ENCODE measurements around the gene GSTO2.

GSTO2 gene

DNA sequence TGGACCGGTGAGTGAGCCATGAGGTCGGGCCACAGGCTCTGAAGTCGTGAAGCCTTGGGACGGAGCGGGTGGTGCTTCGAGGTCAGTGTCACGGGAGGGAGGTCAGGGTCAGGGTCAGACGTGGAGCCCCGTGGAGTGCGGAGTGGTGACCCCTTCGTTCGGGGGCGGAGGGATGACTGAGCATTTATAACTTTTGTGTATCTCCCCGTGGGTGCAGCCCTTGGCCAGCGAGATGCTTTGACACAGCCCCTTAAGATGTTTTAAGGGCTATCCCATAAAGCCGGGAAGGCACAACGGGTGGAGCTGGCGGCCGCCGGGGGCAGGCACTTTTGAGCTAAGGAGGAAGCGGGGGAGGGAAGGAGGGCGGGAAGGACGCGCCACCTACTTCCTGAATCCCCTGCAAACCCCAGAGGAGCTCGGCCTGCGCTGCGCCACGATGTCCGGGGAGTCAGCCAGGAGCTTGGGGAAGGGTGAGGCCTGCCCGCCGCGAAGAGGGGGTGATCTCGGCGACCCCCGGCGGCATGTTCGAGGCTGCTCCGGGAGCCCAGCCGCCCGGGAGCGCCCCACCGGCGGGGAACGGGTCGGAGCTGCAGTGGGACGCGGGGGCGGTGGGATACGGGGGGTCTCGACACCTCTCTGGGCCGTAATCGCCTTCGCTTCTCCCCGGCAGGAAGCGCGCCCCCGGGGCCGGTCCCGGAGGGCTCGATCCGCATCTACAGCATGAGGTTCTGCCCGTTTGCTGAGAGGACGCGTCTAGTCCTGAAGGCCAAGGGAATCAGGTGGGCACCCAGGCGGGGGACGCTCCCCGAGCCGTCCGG, 14.3 kb upstream of the GSTO2 start, which contains the start of gene GSTO1 (continued):
- TF ChIP-seq ZNF426 (tag by site-specific recombination; IDR thresholded peaks at IDR 0.05) (no peak), EGR2 (tag by site-specific recombination; IDR thresholded peaks at IDR 0.05; ENCODE audit: low read depth) (peak; percentile 83), ZBTB48 (tag by site-specific recombination; IDR thresholded peaks at IDR 0.05) (peak; percentile 96), ZIC2 (tag by site-specific recombination; IDR thresholded peaks at IDR 0.05) (peak; percentile 65), ZNF514 (tag by site-specific recombination; IDR thresholded peaks at IDR 0.05) (no peak), ZNF174 (tag by site-specific recombination; IDR thresholded peaks at IDR 0.05) (no peak), ZBTB6 (tag by site-specific recombination; IDR thresholded peaks at IDR 0.05) (no peak), ZNF366 (tag by site-specific recombination; conservative IDR thresholded peaks at IDR 0.05) (peak; percentile 89), ZNF621 (tag by site-specific recombination; IDR thresholded peaks at IDR 0.05) (no peak), ZNF777 (tag by site-specific recombination; IDR thresholded peaks at IDR 0.05; ENCODE audit: borderline replicate concordance) (no peak), ZNF48 (tag by site-specific recombination; IDR thresholded peaks at IDR 0.05) (no peak), ZNF266 (tag by site-specific recombination; IDR thresholded peaks at IDR 0.05; ENCODE audit: low read depth) (no peak), ZNF518A (tag by site-specific recombination; conservative IDR thresholded peaks at IDR 0.05; ENCODE audit: low read depth) (no peak), ZNF677 (tag by site-specific recombination; IDR thresholded peaks at IDR 0.05) (no peak), ZBTB49 (tag by site-specific recombination; IDR thresholded peaks at IDR 0.05; ENCODE audit: low read depth) (no peak), ZNF239 (tag by site-specific recombination; IDR thresholded peaks at IDR 0.05) (peak; percentile 31; the same call in 1 of the 2 replicates), HOXD13 (CRISPR knock-in tag; IDR thresholded peaks at IDR 0.05; ENCODE audit: borderline replicate concordance) (no peak), ZNF132 (tag by site-specific recombination; IDR thresholded peaks at IDR 0.05; ENCODE audit: borderline replicate concordance) (no peak)
- TF ChIP-seq, protein P1, sequence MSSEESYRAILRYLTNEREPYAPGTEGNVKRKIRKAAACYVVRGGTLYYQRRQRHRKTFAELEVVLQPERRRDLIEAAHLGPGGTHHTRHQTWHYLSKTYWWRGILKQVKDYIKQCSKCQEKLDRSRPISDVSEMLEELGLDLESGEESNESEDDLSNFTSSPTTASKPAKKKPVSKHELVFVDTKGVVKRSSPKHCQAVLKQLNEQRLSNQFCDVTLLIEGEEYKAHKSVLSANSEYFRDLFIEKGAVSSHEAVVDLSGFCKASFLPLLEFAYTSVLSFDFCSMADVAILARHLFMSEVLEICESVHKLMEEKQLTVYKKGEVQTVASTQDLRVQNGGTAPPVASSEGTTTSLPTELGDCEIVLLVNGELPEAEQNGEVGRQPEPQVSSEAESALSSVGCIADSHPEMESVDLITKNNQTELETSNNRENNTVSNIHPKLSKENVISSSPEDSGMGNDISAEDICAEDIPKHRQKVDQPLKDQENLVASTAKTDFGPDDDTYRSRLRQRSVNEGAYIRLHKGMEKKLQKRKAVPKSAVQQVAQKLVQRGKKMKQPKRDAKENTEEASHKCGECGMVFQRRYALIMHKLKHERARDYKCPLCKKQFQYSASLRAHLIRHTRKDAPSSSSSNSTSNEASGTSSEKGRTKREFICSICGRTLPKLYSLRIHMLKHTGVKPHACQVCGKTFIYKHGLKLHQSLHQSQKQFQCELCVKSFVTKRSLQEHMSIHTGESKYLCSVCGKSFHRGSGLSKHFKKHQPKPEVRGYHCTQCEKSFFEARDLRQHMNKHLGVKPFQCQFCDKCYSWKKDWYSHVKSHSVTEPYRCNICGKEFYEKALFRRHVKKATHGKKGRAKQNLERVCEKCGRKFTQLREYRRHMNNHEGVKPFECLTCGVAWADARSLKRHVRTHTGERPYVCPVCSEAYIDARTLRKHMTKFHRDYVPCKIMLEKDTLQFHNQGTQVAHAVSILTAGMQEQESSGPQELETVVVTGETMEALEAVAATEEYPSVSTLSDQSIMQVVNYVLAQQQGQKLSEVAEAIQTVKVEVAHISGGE (tag by site-specific recombination; conservative IDR thresholded peaks at IDR 0.05; ENCODE audit: low read depth): peak; percentile 91
- TF ChIP-seq, protein P2, sequence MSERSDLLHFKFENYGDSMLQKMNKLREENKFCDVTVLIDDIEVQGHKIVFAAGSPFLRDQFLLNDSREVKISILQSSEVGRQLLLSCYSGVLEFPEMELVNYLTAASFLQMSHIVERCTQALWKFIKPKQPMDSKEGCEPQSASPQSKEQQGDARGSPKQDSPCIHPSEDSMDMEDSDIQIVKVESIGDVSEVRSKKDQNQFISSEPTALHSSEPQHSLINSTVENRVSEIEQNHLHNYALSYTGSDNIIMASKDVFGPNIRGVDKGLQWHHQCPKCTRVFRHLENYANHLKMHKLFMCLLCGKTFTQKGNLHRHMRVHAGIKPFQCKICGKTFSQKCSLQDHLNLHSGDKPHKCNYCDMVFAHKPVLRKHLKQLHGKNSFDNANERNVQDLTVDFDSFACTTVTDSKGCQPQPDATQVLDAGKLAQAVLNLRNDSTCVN (tag by site-specific recombination; optimal IDR thresholded peaks at IDR 0.05): peak; percentile 75
- TF ChIP-seq, protein P3, sequence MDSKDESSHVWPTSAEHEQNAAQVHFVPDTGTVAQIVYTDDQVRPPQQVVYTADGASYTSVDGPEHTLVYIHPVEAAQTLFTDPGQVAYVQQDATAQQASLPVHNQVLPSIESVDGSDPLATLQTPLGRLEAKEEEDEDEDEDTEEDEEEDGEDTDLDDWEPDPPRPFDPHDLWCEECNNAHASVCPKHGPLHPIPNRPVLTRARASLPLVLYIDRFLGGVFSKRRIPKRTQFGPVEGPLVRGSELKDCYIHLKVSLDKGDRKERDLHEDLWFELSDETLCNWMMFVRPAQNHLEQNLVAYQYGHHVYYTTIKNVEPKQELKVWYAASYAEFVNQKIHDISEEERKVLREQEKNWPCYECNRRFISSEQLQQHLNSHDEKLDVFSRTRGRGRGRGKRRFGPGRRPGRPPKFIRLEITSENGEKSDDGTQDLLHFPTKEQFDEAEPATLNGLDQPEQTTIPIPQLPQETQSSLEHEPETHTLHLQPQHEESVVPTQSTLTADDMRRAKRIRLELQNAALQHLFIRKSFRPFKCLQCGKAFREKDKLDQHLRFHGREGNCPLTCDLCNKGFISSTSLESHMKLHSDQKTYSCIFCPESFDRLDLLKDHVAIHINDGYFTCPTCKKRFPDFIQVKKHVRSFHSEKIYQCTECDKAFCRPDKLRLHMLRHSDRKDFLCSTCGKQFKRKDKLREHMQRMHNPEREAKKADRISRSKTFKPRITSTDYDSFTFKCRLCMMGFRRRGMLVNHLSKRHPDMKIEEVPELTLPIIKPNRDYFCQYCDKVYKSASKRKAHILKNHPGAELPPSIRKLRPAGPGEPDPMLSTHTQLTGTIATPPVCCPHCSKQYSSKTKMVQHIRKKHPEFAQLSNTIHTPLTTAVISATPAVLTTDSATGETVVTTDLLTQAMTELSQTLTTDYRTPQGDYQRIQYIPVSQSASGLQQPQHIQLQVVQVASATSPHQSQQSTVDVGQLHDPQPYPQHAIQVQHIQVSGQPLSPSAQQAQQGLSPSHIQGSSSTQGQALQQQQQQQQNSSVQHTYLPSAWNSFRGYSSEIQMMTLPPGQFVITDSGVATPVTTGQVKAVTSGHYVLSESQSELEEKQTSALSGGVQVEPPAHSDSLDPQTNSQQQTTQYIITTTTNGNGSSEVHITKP (tag by site-specific recombination; IDR thresholded peaks at IDR 0.05): peak; percentile 61
